ENCODE measurements around the gene MLPH.
"Not testable (repeated sequence)": the region's sequence is repeated elsewhere in the genome, so short reads cannot be mapped to it uniquely, and the experiment has no call there.

MLPH gene

DNA sequence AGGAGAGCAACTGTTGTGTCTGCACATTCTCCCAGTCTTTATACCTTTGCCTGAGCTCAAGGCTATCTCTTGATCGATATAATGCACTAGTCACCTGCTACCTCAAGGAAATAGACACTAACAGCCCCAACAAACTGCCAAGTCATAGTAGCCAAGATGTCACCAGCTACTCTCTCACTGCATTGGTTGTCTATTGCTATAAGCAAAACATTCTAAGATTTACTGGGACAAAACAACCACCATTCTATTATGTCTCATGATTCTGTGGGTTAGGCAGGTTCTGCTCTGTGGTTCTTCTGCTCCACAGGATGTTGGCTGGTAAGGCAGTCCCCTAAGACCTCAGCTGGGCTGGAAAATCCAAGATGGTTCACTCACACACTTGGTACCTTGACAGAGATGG, 28.5 kb upstream of the MLPH start:
- DNase-seq (ENCODE audit: low read depth), result no peak

DNA sequence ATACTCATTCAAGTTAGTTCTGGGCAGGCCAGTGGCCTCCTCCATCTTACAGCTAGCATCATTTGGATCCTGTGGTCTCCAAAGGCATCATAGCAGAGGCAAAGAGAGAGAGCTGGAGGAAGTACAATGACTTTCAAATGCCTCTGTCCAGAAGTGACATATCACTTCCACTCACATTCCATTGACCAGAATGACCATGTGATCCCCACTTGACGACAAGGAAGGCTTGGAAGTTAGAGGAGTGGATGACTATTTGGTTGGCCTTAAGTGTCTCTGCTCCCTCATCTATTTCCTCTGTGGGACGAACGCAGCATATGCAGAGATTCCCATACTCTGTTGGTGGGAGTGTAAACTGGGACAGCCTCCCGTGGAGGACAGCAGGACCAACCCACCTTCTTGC, 27.8 kb upstream of the MLPH start:
- DNase-seq (ENCODE audit: low read depth), result no peak

DNA sequence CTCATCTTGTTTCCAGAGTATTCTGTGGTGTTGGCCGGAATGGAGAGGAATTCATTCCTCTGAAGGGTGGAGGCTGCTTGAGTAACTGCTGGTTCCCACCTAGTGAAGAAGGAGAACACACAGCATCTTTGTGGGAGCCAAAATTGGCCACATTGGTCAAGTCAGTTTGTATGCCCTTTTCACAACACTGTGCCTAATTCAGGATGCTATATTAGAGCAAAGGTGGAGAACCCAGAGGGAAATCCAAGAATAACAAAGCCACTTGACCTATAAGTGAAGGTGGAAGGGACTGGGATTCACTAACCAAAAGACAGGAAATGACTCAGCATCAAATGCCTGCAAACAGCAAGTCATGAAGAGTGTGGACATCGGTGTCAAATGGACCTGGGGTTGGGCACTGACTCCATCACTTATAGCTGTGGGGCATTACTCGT, 27.3 kb upstream of the MLPH start:
- DNase-seq (ENCODE audit: low read depth), result no peak

DNA sequence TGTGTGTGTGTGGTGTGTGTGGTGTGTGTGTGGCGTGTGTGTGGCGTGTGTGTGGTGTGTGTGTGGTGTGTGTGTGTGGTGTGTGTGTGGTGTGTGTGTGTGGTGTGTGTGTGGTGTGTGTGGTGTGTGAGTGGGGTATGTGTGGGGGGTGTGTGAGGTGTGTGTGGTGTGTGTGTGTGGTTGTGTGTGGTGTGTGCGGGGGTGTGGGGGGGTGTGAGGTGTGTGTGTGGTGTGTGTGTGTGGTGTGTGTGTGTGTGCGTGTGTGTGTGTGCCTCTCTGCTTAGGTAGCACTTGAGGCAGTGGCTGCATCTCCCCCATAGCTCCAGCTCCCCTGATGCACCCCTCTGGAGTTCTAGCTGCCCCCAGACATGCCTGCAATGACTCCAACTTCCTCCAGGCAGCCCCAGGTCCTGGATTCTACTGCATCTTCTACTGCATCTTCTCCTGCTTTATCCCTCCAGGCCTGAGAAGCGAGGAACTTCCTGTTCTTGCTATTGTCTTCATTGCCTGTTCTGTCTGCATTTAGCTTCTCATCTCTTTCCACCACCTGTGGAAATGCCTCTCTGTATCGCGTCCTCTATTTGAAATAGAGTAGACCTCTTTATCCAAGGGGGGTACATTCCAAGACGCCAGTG, 22.2 kb upstream of the MLPH start:
- no peak for DNase-seq (ENCODE audit: low read depth)

DNA sequence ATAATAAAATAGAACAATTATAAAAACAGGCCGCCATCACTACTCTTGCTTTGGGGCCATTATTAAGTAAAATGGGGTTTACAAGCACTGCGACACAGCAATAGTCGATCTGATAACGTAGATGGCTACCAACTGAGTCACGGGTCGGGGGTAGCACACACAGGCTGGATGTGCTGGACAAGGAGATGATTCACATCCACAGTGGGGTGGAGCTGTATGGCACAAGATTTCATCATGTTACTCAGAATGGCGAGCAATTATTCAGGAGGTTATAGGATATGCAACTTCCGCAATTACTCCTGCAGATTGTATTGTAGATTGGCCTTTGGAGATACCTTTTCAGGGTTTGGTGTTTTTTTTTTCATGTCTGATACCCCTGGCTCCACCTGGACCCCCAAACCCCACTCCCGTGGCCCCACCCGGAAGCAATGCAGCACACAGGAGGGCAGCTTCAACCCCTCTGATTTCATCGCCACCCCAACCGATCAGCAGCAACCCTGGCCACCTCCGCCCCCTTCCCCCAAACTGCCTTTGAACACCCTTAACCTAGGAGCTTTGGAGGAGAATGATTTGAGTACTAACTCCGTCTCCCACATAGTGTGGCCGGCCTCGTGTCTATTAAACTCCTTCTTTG, 21.4 kb upstream of the MLPH start:
- no peak for DNase-seq (ENCODE audit: low read depth)

DNA sequence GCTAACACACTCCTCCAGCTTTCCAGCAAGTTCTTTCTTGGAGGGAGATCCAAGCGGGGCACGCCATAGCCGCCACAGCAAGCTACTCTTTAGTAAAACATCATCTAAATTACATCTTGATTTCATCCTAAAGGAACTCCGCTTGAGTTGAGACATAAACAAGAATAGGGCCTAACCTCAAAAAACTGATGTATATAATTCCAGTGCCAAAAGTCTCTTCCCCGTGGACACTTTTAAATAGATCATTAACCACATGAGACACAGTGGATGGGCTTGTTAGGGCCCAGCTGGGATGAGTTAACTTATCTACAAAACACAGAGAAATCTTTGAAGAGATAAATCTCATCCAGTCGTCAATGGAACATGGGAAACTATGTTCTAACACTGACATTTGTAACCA, 20.8 kb upstream of the MLPH start:
- no peak for DNase-seq (ENCODE audit: low read depth)

DNA sequence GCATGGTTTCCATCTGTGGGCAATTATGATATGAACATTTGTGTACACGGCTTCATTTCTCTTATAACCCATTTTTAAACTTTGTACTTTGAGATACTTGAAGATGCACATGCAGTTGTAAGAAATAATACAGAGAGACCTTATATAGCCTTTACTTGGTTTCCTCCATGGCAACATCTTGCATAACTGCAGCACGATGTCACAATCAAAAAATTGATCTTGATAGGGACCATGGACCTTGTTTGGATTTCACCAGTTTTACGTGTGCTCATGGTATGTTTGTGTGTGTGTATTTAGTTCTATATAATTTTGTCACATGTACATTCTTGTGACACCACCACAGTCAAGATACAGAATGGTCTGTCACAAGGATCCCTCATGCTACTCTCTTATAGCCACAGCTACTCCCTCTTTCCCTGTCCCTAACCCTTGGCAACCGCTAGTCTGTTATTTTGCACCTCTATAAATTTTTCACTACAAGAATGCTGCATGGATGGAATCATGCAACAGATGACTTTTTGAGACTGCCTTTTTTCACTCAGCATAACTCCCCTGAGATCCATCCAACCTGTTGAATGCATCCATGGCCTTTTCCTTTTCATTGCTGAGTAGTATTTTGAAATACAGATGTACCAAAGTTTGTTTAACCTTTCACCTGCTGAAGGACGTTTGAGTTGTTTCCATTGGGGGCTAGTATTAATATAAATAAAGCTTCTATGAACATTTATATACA, 19.4 kb upstream of the MLPH start:
- DNase-seq (ENCODE audit: low read depth), result no peak

DNA sequence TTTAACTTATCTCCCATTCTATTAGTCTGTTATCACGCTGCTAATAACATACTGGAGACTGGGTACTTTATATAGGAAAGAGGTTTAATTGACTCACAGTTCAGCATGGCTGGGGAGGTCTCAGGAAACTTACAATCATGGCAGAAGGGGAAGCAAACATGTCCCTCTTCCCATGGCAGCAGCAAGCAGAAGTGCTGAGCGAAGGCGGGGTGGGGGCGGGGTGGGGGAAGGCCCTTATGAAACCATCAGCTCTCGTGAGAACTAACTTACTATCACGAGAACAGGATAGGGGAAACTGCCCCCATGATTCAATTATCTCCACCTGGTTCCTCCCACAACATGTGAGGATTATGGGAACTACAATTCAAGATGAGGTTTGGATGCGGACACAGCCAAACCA, 17.6 kb upstream of the MLPH start:
- DNase-seq (ENCODE audit: low read depth), result not testable (repeated sequence)

DNA sequence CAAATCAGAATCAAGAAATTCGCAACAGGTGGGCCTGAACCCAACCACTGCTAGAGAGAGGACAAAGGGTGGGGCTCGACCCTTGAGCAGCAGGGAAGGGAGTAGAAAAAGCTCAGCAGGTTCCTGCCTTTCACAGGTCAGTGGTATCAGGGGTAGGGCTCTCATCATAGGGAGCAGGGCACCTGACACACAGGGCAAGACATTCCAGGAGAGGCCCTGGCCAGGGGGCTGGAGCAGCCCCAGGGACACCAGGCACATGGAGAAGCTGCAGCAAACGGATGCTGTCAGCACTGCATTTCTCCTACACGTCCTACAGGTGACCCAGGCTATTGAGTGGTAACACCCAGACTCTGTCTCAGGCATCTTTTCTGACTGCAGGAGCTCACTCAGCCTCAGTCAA, 17.2 kb upstream of the MLPH start:
- no peak for DNase-seq (ENCODE audit: low read depth)

DNA sequence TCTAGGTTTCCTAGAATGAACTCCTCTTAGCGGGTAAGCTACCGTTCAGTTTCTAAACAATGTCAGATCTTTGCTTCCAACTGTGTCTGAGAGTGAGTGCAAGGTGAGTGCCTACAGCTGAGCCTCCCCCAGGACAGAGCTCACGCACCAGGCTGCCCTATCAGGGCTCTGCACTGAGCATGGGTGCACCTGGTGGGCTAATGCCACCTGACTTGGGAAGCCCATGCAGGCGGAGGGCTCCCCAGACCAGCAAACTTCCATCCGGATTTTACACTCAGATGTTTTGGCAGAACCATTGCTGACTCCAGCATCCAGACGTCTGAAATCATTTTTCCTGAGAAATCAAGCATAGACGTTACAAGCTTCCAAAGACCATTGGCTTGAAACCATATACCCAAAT, 16.1 kb upstream of the MLPH start:
- no peak for DNase-seq (ENCODE audit: low read depth)

DNA sequence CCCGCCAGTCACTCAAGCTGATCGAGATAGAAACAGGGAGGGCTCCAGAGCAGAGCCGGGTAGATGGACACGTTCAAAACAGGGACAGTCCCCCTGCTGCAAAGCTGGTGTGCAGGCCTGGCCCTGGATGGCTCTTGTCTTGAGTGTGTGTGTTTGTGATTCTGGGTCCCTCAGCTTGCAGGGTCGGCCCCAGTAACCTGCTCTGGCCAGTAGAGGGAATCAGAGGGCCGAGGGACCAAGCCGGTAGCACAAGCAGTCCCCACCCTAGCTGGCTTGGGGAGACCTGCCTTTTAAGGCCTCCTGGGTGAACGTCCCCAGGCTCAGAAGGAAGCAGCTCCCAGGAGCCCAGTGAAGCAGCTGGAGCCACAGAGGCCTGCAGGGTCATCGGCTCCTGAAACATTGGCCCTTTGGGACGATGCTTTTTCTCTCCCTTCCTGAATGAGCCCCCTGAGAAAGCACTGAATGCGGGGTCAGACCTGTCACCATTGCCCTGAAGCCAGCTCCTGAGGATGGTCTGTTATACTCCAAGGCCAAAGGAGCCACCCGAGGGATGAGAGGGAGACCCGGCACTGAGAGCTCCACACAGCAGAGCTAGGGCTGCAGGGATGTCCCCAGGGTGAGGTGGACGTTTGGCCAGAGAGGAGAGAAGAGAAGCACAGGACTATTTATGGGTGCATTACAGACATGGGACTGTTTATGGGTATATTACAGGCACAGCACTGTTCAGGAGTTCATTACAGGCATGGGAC, 15.4 kb upstream of the MLPH start:
- no peak for DNase-seq (ENCODE audit: low read depth)

DNA sequence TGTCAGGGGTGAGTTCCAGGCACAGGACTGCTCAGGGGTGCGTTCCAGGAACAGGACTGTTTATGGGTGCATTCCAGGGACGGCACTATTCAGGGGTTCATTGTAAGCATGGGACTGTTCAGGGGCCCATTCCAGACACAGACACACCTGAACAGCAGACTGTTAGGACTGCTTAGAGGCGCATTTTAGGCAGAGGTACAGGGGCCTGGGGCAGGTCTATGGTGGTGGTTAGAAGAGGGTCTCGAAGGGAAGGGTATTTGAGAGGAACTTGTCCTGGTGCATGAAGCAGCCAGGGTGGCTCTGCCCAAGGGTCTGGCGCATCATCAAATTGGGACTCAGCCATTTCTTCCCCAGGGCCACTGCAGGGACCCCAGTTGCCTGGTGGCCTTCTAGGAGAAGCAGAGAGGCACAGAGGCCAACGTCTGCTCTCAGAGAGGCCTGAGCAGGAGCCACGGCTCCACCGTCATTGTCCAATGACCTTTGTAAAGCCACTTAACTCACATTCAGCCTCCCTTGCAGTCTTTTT, 14.8 kb upstream of the MLPH start:
- DNase-seq (ENCODE audit: low read depth), result no peak

DNA sequence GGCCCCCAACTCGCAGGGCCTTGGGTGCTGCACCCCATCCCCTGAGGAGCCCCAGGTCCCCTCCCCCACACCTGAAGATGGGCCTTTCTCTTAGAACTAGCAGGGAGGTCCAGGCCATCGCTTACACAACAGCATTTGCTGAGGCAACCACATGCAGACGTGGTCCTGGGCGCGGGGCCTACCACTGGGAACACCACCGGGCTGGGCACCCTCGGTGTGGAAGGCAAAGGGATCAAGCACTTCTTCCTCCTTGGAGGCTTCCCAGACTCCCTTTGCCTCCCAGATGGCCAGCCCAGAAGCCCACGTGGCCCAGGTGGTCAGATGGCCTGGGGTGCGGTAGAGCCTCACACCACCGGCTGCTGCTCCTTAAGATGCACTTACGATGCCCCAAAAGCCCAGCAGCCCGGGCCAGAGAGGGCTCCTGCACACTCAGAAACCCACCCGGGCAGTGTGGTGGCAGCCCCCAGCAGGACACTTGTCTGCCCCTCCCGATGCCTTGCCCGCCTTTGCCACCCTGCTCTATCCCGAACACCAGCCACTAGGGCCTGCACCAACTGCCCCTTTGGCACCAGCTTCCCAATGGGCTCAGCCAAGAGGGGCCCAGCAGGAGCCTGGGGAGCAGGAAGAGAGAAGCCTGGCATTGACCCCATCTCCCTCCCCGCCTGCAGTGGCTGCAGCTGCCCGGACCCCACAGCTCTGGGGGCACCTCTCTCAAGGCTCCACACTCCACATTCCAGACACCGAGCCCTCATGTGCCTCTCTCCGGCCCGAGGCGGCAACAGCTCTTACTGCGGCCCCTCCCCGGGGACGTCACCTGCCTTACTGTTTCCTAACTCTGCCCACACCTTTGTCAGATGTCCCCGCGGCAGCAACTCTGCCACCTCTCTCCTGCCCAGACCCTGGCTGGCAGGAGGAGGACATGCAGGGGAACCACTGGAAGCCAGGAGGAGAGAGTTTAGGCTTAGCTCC, 13.9 kb upstream of the MLPH start:
- DNase-seq (ENCODE audit: low read depth), result no peak

DNA sequence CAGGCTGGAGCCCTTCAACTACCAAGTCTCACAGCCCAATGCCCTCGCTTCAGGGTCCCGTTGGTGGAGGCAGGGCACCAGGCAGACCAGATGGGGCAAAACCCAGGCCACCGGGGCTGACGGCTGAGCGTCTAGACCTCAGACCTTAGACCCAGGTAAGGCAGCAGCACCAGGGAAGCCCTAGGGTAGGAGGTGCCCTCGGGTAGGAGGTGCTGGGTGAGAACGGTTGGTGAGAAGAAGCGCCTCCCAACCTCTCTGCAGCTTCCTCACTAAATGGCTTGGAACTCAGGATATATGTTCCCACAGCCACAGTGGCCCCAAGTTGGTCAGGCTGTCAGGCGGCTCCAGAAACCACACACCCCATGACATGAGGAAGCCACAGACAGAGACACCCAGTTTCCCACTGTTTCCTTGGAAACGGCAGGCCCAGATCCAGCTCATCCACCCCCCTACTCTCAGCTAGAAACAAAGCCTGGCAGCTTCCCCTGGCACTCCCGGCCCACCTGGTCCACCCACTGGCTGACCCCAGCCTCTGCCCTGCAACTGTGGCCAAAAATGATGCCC, 13.1 kb upstream of the MLPH start:
- no peak for DNase-seq (ENCODE audit: low read depth)

DNA sequence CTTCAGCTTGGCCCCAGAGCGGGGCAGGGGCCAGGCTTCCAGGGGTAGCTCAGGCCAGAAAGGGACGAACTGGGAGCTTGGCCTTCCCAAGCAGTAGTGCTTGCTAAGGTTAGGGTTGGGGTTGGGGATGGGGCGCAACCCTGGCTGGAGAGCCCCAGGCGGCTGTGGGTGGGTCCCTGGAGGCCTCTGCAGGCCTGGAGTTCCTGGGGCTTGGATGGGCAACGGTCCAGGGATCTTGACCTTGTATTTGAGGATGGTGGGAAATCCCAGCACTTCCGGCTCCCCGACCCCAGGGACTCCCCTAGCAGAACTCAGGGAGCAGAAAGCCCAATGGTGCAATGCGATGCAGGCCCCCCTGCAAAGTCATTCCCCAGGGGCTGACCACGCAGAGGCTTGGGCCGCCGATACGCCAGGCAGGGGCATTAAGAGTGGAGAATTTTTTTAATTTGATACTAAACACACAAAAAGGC, 12.6 kb upstream of the MLPH start:
- no peak for DNase-seq (ENCODE audit: low read depth)

DNA sequence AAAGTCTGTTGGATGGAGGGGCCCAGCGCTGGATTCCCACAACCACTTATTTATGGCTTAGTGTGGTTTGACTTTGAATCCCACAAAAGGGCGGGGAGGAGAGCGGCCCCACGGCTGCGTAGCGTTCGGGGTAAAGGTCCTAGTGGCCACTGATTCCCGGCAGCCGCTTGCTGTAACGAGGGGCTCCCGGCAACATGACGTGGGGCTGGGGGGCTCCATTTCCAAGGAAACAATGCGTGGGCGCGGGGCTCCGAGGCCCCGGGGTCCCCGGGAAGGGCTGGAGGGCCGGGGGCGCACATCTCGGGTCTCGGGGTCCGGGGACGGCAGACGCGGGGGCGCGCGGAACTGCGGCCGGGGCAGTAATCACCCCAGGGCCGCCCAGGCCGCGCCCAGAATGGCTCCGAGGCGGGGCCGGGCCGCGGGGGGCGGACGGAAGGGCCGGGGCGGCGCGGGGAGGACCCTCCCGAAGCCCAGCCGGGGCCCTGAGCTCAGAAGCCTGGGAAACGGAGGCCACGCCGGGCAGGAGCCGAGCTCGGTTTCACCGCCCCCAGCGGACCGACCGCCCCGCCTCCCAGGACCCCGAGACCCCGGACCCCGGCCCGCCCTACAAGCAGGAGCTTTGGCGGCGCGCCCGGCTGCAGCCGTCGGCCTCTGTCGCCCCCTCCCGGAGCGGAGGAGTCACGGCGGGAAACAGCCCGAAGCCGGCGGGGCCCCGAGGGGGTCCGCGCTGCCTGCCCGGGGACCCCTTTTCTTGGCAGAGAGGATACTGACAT, 11.9 kb upstream of the MLPH start:
- DNase-seq (ENCODE audit: low read depth), result no peak

DNA sequence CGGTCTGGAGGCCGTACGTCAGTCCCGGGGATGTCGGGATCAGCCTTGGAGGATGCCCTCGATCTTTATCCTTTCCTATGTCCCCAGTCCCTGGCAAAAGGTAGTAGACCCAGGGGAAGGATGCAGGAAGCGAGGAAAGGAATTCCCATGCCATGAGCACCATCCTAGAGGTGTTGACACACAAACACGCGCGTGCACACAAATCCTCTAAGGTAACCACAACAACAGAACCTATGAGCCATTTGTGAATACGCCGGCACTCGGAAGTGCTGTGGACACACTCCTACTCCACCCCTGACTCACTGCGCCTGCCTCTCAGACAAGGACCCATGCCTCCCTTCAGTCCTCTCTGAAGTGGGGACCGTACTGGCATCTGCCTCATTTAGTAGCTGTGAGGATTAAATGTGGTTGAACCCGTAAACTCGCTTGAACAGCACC, 11.3 kb upstream of the MLPH start:
- DNase-seq (ENCODE audit: low read depth), result no peak

DNA sequence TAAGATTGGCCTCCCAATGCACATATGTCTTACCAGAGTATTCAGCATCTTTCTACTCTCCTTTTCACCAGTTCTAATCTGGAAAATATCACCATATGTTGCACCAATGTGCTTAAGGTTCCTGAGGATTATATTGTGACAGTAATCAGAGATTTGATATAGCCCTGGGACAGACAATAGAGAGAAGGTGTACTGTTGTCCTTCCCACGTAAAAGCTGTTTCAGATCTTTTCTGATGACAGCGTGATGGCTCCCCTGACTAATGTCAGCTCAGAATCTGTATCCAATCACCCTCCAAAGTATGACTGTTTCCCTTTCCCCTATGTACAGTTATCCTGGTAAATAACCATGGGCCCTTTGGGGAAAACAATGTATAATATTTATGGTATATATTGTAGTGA, 9.0 kb upstream of the MLPH start:
- DNase-seq (ENCODE audit: low read depth), result no peak

DNA sequence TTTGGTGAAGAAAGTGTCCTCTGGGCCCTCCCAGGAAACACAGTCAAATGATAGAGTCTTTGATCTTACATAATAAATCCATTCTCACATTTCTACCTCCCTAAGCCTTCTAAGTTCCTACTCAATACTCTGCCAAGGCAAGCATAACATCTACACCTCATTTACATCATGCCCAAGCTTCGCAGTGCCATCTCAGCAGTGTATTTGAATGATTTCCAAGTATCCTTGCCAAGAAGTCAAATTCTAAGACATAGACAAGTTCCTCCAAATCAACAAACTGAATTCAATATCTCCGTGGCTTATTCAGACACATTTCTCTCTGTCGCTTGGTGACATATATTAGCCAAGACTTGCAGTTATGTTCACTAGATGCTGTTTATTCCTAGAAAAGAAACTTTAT, 8.1 kb upstream of the MLPH start:
- no peak for DNase-seq (ENCODE audit: low read depth)

DNA sequence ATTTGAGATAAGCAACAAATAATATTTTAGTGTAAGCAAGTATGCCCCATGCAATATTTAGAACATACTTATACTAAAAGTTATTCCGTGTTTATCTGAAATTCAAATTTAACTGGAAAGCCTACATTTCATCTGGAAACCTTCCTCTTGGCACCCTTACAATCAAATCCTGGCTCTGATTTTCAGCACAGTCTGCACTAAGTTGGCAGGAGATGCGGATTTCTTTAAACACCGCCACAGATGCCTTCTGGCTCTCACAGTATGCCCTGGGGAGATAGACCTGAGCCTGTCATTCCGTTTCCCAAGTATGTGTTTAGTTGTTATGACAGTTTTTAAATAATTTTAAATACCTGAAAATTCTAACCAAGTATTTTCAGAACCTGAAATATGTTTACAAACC, 7.3 kb upstream of the MLPH start:
- no peak for DNase-seq (ENCODE audit: low read depth)

Measured in GM04503 (cell line).